HG03378 (cell line): ENCODE results near the gene FBLN5.
"Not testable (repeated sequence)": the region's sequence is repeated elsewhere in the genome, so short reads cannot be mapped to it uniquely, and the experiment has no call there.

Source experiments
- ATAC-seq: cut with Tn5 transposase; IDR thresholded peaks from one replicate; pipeline ENCODE4 v1.9.1; 2021; ENCODE audit warnings: mild to moderate bottlenecking, moderate library complexity; ENCODE audit not compliant: unreplicated experiment

Gene FBLN5

GRCh38 chr14:91888641-91889476 is 58.6 kb downstream of the FBLN5 start:
- no peak for ATAC-seq

GRCh38 chr14:91886961-91887360 is 60.5 kb downstream of the FBLN5 start:
- no peak for ATAC-seq

GRCh38 chr14:91885839-91886238 is 61.7 kb downstream of the FBLN5 start:
- no peak for ATAC-seq

GRCh38 chr14:91885113-91885712 is 62.3 kb downstream of the FBLN5 start:
- ATAC-seq = no peak

- ATAC-seq = no peak
Measured at GRCh38 chr14:91884664-91885063, 62.8 kb downstream of the FBLN5 start.

GRCh38 chr14:91883753-91884152 is 63.7 kb downstream of the FBLN5 start:
- ATAC-seq = no peak

- ATAC-seq = no peak
Measured at GRCh38 chr14:91882776-91883175, 64.7 kb downstream of the FBLN5 start.

- ATAC-seq = no peak
Measured at GRCh38 chr14:91882369-91882768, 65.1 kb downstream of the FBLN5 start.

- ATAC-seq = no peak
Measured at GRCh38 chr14:91879196-91879595, 68.3 kb downstream of the FBLN5 start.

- ATAC-seq = no peak
Measured at GRCh38 chr14:91878274-91878673, 69.2 kb downstream of the FBLN5 start.

- no peak for ATAC-seq
Measured at GRCh38 chr14:91877376-91877915, 70.0 kb downstream of the FBLN5 start.

- ATAC-seq = no peak
Measured at GRCh38 chr14:91876492-91876891, 71.0 kb downstream of the FBLN5 start.

- no peak for ATAC-seq
Measured at GRCh38 chr14:91875525-91876286, 71.8 kb downstream of the FBLN5 start.

- peak; percentile 79 for ATAC-seq
Measured at GRCh38 chr14:91873471-91874415, 73.8 kb downstream of the FBLN5 start.

- ATAC-seq = peak; percentile 13
Measured at GRCh38 chr14:91872517-91873470, 74.7 kb downstream of the FBLN5 start.

GRCh38 chr14:91872011-91872501 is 75.4 kb downstream of the FBLN5 start:
- peak; percentile 59 for ATAC-seq

- ATAC-seq = not testable (repeated sequence)
Measured at GRCh38 chr14:91871401-91871800, 76.1 kb downstream of the FBLN5 start.

GRCh38 chr14:91870890-91871289 is 76.6 kb downstream of the FBLN5 start:
- no peak for ATAC-seq

- ATAC-seq = no peak
Measured at GRCh38 chr14:91870001-91870400, 77.5 kb downstream of the FBLN5 start.
